Measurements from ENCODE around the gene ATP6V1D.

DNA sequence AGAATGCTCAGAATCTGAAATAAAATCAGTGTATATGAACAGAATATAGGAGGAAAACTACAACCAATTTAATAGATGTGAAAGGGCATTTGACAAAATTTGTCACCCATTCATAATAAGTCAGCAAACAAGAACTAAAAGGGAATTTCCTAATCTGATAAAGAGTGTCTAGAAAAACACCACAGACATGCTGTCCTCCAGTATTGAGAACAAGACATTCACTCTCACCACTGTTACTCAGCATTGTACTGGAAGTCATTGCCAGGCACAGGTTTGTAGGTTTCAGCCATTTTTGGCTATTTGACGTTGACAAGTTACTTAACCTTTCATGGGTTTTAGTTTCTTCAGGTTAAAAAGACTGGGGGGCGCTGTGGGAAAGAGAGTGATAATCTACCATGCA lies 13.7 kb upstream of the ATP6V1D start:
- TF ChIP-seq, protein P1, sequence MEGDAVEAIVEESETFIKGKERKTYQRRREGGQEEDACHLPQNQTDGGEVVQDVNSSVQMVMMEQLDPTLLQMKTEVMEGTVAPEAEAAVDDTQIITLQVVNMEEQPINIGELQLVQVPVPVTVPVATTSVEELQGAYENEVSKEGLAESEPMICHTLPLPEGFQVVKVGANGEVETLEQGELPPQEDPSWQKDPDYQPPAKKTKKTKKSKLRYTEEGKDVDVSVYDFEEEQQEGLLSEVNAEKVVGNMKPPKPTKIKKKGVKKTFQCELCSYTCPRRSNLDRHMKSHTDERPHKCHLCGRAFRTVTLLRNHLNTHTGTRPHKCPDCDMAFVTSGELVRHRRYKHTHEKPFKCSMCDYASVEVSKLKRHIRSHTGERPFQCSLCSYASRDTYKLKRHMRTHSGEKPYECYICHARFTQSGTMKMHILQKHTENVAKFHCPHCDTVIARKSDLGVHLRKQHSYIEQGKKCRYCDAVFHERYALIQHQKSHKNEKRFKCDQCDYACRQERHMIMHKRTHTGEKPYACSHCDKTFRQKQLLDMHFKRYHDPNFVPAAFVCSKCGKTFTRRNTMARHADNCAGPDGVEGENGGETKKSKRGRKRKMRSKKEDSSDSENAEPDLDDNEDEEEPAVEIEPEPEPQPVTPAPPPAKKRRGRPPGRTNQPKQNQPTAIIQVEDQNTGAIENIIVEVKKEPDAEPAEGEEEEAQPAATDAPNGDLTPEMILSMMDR (IDR thresholded peaks at IDR 0.05; ENCODE audit: insufficient read depth, low read length, poor library complexity, severe bottlenecking): no peak
- no peak for TF ChIP-seq EZH2phosphoT487 (conservative IDR thresholded peaks at IDR 0.05; ENCODE audit: low read length)
